Stimulated activated CD4-positive, alpha-beta T cell treated with anti-CD3 and anti-CD28 coated beads, TNF-alpha, amount 100 ng/mL, for 4 hours (primary cell): ENCODE results near the gene NFX1.
A peak's percentile ranks its signal among the peaks of the same experiment; 100 is the strongest.

Source experiments
- DNase-seq, 3 experiments: peaks; one replicate each; pipeline ENCODE4 v3.0.0-alpha.2; 2020; ENCODE audit warnings: low read depth in 3 of 3

The NFX1 gene

GRCh38 chr9:33290247-33291030 lies at the start of gene NFX1:
Gene NFX1 (plus strand): TSS chr9:33290516. CDS start chr9:33290573, 57 bp downstream.
- DNase-seq, result peak; percentile 92 to 97 (median 97)

DNA sequence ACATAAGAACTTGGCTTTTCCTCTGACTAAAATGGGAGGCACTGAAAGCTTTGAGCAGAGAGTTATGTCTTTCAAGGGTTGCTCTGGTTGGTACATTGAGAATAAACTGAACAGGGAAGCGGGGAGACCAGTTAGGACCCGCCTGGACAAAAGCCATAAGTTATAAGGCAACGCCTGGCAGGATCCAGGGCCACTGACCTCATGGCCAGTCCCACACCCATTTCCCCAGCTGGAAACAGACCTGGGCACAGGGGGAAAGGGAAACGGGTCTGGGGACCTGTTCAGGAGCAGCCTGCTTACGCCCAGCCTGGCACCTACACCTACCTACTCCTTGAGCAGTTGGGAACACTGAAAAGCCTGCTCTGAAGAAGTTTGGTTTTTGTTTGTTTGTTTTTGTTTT lies 49.0 kb upstream of the NFX1 start:
- DNase-seq, result no peak

- no peak for DNase-seq
Observed at GRCh38 chr9:33242609-33243134, 47.6 kb upstream of the NFX1 start.

GRCh38 chr9:33244137-33244784 lies 46.1 kb upstream of the NFX1 start:
- no peak for DNase-seq

DNA sequence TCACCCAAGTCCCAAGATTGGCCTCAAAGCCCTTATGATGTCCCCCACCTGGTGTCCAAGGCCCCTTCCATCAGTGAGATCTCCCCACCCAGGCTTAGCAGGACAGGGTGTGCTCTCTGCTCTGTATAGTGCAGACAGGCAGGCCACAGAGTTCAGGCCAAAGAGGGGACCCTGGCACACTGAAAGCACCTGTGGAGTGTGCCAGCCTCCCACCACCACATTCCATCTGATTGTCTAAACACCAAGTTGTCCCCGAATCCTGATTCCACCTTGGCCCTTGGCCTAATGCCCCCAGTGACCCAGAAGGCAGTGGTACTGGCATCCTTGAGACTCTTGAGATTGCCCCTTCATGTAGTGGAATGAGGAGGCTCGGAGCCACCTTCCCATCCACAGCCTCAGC lies 45.0 kb upstream of the NFX1 start:
- DNase-seq, result no peak

GRCh38 chr9:33246269-33246860 lies 44.0 kb upstream of the NFX1 start:
- DNase-seq, result no peak

DNA sequence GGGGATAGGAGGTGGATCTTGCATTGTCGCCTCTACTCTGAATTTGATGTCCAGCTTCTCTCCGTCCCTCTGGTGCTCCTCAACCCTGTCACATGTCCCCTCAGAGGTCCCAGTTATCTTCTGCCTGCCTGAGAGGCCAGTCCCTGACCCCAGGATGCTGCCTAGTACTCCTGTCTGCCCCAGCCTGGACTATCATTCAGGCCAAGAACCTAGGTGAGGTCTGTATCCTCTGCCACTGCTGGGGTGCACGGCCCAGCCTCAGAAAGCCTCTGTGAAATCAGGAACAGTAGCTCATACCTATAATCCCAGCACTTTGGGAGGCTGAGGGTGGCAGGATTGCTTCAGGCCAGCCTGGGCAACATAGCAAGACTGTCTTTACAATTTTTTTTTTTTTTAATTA lies 41.7 kb upstream of the NFX1 start:
- DNase-seq, result no peak

DNA sequence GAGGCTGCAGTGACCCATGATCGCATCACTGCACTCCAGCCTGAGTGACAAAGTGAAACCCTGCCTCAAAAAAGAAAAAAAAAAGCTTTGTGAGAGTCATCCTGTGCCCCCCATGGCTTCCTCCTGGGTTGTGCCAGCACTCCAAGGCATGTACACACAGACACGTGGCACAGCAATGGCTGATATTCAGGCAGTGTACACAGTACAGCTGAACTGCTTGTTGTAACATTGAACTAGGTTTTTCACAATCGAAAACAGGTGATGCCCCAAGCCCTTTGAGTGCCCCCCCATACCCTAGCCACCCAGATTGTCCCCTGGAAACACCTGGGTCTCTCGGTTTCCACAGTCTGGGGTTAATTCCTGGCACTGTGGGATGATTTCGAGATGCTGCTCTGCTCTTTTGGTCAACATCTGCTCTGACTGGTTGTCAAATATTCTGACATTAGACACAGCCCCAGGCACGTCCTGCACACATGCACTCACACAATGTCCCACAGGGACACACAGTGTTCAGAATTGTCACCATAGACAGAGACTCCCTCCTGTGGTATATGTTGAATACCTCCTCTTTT lies 41.1 kb upstream of the NFX1 start:
- DNase-seq, result no peak

GRCh38 chr9:33249983-33250382 lies 40.3 kb upstream of the NFX1 start:
- no peak for DNase-seq

DNA sequence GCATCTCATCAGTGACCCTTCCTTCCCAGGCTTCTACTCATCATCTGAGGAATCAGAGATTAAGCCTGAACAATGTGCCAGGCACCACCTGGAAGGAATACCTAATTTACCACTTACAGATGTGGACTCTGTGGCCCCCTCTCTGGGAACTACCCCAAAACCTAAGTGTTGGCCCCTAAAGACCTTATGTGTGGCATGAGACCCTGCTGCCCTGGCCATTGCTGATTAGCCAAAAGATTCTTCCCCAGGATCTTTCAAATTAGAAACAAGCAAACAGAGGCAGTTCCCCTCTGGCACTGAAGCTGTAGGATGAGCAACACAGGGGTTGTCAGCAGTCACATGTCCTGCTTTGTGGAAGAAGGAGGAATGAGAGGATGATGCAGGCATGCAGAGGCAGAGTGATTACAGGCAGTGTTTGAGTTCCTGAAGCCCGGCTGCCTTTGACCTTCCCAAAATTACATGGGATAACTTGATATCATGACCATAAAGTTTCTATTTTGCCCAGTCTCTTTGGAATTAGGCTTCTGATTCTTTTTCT lies 39.8 kb upstream of the NFX1 start:
- no peak for DNase-seq

DNA sequence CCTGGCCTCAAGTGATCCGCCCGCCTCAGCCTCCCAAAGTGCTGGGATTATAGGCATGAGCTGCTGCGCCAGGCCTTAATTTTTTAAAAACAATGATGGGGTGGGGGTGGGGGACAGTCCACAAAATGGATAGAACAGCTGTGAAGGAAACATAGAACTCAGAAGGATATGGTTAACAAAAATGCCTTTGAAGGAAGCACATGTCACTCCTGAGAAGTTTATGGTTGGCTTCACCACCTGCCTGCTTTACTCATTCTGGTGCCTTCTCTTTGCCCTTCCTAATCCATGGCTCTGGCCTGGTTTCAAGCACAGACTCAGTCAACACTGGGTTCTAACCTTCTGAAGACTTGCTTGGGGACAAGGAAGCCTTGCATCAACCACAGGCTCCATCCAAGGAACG lies 36.1 kb upstream of the NFX1 start:
- no peak for DNase-seq

DNA sequence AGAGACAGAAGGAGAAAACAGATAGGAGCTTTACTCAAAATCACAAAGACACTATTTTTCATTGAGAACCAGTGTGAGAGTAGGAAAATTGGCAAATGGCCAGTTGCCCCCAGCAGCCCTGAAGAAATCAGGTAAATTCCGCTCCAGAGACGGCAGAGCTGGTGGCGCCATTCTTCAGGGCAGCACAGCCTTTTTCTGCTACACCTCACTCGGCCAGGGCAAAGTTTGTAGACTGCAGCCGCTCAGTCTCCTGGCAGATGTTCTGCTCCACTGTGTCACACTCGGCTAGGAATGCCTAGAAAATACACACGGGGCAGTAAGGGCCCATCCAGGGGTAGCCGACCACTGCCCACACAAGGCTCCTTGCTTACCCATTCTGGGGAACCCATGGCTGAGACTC lies 35.3 kb upstream of the NFX1 start:
- DNase-seq, result no peak

- no peak for DNase-seq
Observed at GRCh38 chr9:33255471-33255870, 34.8 kb upstream of the NFX1 start.

DNA sequence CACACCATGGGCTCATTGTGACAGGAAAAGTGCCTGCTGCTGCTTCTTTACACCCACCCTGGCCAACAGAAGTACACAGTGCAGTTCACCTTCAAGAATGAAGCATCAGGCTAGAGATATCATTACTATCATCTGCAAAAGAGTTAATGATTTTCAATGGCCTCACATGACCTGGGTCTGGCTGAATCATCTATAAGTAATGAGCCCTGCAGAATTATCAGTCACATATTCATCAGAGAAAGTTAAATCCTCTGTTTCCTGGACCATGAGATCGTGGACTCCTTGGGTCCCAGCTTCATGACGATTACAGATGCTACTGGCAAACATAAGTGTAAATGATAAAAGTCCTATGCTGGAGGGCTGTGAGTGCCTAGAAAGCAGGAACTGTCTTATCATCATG lies 34.1 kb upstream of the NFX1 start:
- no peak for DNase-seq

DNA sequence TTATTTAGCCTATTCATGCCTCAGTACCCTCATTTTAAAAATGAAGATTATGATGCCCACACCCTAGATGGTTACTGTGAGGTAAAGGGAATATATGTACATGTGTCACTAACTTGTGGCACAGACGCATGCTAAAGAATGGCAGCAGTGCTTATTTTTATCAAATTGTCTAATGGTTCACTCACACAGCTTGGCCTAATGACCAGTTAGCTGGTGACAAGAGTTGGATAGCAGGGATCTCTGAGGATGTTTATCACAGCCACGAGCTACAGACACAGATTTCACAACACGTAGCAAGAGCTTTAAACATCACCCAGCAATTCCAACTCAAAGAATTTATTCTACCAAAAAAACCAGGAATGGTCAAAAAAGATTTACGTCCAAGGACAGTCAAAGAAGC lies 33.0 kb upstream of the NFX1 start:
- no peak for DNase-seq

- DNase-seq, result no peak
Observed at GRCh38 chr9:33260372-33260771, 29.9 kb upstream of the NFX1 start.

- DNase-seq, result peak in 1 of 3 experiments; percentile 14
Observed at GRCh38 chr9:33263131-33264002, 26.9 kb upstream of the NFX1 start.

DNA sequence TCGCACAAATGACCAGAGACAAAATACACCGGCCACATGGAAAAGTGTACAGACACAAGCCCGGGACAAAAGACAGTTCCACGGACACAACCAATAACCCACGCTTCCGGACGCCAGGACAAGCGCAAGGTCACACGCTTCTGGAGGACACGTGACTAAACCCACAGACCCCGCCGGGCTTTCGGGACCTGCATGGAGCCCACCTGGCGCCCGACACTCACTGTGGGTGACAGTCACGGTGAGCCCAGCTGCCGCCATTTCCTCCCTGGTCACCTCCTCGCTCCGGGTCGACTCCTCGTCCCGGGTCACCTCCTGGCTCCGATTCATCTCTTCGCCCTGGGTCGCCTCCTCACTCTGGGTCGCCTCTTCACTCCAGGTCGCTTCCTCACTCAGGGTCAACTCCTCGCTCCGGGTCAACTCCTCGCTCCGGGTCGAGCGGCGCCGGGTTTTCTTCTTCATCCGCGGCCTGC lies 26.3 kb upstream of the NFX1 start:
- peak in 2 of 3 experiments; percentile 8 to 9 for DNase-seq

GRCh38 chr9:33264473-33265177 lies 25.7 kb upstream of the NFX1 start, which contains the start of the genes BAG1 and CHMP5:
Gene BAG1 (minus strand): TSS chr9:33264708.
Gene CHMP5 (plus strand): TSS chr9:33265049. CDS start chr9:33265079, 30 bp downstream.
- peak; percentile 100 for DNase-seq

DNA sequence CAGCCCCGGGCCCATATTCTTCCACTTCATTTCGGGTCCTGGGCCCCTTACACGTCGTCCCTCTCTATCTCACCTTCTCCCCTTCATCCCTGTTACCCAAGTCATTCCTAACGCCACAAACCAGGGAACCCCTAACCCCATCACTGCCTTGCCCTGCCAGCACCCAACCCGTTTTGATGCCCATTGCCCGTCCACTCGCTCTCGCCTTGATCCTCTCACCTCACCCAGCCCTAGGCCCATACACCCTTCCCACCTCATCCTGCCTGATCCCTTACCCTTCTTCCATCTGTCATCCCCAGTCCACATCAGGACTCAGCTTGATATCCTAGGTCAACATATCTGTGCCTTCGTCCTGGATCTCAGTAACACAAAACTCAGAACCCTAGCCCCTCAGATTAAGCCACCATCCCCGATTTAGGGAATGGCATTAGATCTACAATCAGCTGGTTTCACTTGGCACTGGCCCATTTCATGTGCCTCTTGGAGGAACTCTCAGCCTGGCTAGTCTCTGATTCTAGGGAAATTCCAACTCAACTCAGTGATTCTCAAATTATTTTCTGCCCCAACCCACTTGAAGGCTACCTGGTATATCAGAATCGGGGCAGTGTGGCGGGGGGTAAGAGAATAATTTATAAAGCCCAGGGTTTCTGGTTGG lies 25.0 kb upstream of the NFX1 start:
- DNase-seq, result no peak
